Nephron progenitor cell (in vitro differentiated cells): ENCODE measurements around the gene FBXL17.

Source experiments
- DNase-seq: peaks from one replicate; pipeline ENCODE4 v3.0.0; 2021
- H3K27ac Mint-ChIP-seq: 2 replicates; pipeline ENCODE4 v1.8.0; 2021; ENCODE audit warnings: mild to moderate bottlenecking, moderate library complexity, mixed read lengths
- H3K27me3 Mint-ChIP-seq: 2 replicates; pipeline ENCODE4 v1.8.0; 2021; ENCODE audit warnings: mild to moderate bottlenecking, low read depth, mixed read lengths; ENCODE audit not compliant: poor library complexity
- H3K36me3 Mint-ChIP-seq: 2 replicates; pipeline ENCODE4 v1.8.0; 2021; ENCODE audit warnings: low read depth, mixed read lengths
- H3K4me1 Mint-ChIP-seq: 2 replicates; pipeline ENCODE4 v1.8.0; 2021; ENCODE audit warnings: mixed read lengths
- H3K4me3 Mint-ChIP-seq: 2 replicates; pipeline ENCODE4 v1.8.0; 2021; ENCODE audit warnings: mild to moderate bottlenecking, moderate library complexity, mixed read lengths
- H3K9me3 Mint-ChIP-seq: 2 replicates; pipeline ENCODE4 v1.8.0; 2021; ENCODE audit warnings: mild to moderate bottlenecking, moderate library complexity, mixed read lengths
- TF ChIP-seq, protein P1 (sequence below): fragments of 200-600 bp; sonication (generic); IDR thresholded peaks from 2 replicates; pipeline ENCODE4 v1.5.0; 2021; ENCODE audit warnings: antibody characterized with exemption

FBXL17 gene

GRCh38 chr5:108360280-108360679 lies 21.6 kb downstream of the FBXL17 start:
- H3K9me3 Mint-ChIP-seq: no peaks in the 10 kb centered on the region
- H3K27ac Mint-ChIP-seq: no peak overlapping the region
- peaks cover 9% of the 10 kb centered on the region for H3K4me1 Mint-ChIP-seq
- H3K27me3 Mint-ChIP-seq: no peaks in the 10 kb centered on the region
- H3K4me3 Mint-ChIP-seq: no peak overlapping the region
- peaks cover 21% of the 10 kb centered on the region for H3K36me3 Mint-ChIP-seq
- TF ChIP-seq, protein P1, sequence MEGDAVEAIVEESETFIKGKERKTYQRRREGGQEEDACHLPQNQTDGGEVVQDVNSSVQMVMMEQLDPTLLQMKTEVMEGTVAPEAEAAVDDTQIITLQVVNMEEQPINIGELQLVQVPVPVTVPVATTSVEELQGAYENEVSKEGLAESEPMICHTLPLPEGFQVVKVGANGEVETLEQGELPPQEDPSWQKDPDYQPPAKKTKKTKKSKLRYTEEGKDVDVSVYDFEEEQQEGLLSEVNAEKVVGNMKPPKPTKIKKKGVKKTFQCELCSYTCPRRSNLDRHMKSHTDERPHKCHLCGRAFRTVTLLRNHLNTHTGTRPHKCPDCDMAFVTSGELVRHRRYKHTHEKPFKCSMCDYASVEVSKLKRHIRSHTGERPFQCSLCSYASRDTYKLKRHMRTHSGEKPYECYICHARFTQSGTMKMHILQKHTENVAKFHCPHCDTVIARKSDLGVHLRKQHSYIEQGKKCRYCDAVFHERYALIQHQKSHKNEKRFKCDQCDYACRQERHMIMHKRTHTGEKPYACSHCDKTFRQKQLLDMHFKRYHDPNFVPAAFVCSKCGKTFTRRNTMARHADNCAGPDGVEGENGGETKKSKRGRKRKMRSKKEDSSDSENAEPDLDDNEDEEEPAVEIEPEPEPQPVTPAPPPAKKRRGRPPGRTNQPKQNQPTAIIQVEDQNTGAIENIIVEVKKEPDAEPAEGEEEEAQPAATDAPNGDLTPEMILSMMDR: no peak
- no peak for DNase-seq

DNA sequence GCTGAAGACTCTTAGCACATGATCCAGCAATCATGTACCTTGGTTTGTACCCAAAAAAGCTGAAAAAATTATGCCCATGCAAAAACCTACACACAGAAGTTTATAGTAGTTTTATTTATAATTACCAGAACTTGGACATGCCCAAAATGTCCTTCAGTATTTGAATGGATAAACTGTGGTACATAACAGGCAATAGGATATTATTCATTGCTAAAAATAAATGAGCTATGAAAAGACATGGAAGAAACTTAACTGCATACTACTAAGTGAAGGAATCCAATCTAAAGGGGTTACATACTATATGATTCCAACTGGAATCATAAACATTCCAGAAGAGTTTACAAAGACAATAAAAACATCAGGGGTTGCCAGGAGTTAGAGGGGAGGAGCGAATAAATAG lies 25.6 kb downstream of the FBXL17 start:
- Mint-ChIP-seq H3K4me1 (peaks cover 5% of the 10 kb centered on the region), H3K4me3 (no peak overlapping the region), H3K27me3 (no peaks in the 10 kb centered on the region), H3K27ac (no peak overlapping the region), H3K36me3 (peaks cover 20% of the 10 kb centered on the region), H3K9me3 (no peaks in the 10 kb centered on the region)
- no peak for DNase-seq
- TF ChIP-seq, protein P1: no peak

DNA sequence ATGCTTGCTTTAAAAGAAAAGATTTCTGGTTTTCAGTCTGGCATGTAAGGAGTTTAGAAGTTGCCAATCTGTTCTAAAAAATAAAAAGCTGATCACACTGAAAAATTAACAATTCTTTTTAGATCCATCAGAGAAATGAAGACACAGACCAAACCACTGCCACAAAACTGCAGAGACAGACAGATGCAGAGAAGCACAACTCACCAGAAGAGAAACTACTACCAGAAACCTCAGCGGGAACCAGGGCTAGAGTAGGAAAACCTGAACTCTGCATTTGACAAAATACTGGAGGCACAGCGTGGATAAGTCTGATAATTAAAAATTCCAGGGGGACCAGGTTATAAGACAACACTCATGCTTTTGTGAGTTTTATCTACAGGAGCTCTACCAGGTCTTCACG lies 28.8 kb downstream of the FBXL17 start:
- H3K9me3 Mint-ChIP-seq: no peaks in the 10 kb centered on the region
- TF ChIP-seq, protein P1: no peak
- peak overlapping the region; percentile 6 for H3K27ac Mint-ChIP-seq
- H3K36me3 Mint-ChIP-seq: peaks cover 6% of the 10 kb centered on the region
- peaks cover 5% of the 10 kb centered on the region for H3K4me1 Mint-ChIP-seq
- H3K4me3 Mint-ChIP-seq: no peak overlapping the region
- no peak for DNase-seq
- no peaks in the 10 kb centered on the region for H3K27me3 Mint-ChIP-seq

DNA sequence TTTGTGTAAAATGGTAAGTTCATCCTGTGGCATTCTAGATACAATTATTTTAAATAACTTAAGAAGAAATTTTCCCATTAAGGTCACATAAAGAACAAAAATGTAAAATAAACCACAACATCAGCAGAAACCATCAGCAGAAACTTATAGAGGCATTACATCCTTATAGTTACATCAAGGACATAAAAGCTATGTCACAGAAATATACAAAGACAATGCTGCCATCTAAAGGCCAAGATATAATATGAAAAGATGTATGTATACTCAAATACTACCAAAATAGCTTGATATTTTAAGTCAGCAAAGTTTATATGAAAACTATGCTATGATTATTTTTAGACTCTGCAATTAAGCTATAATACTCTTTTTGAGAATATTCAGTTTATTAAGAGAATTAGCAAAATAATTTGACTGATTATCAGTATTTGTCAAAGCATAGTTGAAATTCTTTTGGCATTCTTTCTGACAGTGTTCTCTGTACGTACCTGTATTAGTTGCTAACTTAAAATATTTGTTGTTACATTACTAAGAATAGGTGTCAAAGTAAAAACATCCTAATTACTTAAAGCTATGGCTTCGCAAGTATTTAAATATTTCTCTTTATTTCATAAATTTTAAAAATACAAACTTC lies 36.2 kb downstream of the FBXL17 start:
- Mint-ChIP-seq H3K27ac (peak overlapping the region; percentile 23), H3K4me1 (no peaks in the 10 kb centered on the region)
- no peak for DNase-seq

GRCh38 chr5:108344103-108344822 lies 37.6 kb downstream of the FBXL17 start:
- no peak overlapping the region for H3K27ac Mint-ChIP-seq
- no peaks in the 10 kb centered on the region for H3K4me1 Mint-ChIP-seq

More for the DNA sequence above, 36.2 kb downstream of the FBXL17 start:
- TF ChIP-seq, protein P1: peak; percentile 43
- Mint-ChIP-seq H3K4me3 (no peak overlapping the region), H3K36me3 (no peaks in the 10 kb centered on the region), H3K9me3 (no peaks in the 10 kb centered on the region), H3K27me3 (no peaks in the 10 kb centered on the region)

More at GRCh38 chr5:108344103-108344822, 37.6 kb downstream of the FBXL17 start:
- Mint-ChIP-seq H3K9me3 (no peaks in the 10 kb centered on the region), H3K4me3 (no peak overlapping the region), H3K27me3 (no peaks in the 10 kb centered on the region), H3K36me3 (no peaks in the 10 kb centered on the region)
- DNase-seq: no peak
- TF ChIP-seq, protein P1: no peak
